HG03045 (cell line): Measurements from ENCODE around the gene MYO5C.
A peak's percentile ranks its signal among the peaks of the same experiment; 100 is the strongest.
"Not testable (repeated sequence)": the region's sequence is repeated elsewhere in the genome, so short reads cannot be mapped to it uniquely, and the experiment has no call there.

Source experiments
- ATAC-seq: cut with Tn5 transposase; IDR thresholded peaks from one replicate; pipeline ENCODE4 v1.9.1; 2021; ENCODE audit warnings: mild to moderate bottlenecking, moderate library complexity; ENCODE audit not compliant: unreplicated experiment

MYO5C gene

DNA sequence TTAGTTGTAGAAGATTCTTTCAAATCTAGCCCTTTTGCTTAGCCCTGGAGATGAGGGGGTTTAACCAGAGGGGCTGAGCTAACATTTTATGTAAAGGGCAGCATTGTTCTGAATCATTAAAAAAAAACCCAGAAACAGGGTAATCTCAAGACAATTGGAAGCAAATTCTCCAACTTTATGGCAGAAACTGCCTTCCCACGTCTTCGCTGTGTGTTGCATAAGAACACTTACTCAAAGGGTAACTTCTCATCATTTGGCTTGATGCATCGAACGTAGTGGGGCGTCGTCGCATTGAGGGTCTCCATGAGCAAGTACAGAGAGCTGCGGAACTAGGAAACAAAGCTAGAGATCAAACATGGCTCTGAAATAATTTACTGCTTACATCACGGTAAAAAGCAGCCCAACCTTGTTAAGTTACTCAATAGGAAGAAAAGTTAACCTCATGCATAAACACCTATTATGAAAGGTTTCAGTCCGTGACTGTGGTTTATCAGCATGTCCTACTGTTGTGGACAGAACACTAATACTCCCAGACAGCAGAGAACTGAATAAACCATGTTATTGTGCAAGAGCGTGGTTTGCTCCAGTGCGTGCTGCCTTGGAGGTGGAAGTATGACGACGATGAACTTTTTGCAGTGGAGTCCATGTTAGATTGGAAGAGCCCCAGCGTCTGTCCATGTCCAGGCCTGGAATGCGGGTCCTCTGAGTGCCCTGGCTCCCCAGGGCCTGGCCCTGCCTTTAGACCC lies 48.7 kb downstream of the MYO5C start:
- no peak for ATAC-seq

DNA sequence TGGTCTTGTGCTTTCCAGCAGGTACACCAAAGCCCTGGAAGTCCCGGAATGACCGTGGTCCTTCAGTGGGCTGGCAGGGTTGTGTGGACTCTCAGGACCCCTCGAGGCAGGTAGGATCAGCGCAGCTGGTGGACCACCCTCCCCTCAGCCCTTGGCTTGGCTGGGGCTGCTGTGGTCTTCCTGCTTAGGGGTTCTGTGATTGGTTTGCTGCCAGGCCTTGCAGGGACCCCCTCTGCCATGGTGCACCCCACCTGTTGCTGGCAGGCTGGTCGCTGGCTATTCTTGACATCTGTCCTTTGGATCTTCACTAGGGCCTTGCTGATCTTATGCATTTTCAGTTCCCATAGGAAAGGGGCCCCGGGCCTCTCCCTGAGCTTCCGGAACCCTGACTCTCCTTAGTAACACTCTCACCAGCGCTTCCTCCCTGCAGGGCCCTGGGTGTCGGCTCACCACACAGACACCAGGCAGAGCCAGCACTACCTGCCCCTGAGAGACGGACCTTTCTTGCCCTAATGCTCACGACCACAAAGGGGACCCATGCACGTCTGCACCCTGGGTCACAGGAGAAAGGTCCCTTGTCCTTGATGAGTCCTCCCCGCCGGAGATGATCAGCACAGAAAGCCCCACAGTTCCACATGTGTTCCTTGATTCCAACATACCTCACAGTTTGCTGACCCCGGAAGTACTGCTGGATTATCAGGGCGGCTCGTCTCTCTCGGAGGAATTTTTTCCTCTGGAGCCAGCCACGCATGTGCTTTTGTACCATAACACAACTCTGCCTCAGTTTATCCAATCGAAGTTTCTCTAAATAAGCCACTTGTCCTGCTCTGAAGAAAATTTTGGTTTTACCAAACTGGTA lies 51.7 kb downstream of the MYO5C start:
- ATAC-seq, result no peak

- ATAC-seq, result no peak
Observed at GRCh38 chr15:52243286-52243685, 52.3 kb downstream of the MYO5C start.

DNA sequence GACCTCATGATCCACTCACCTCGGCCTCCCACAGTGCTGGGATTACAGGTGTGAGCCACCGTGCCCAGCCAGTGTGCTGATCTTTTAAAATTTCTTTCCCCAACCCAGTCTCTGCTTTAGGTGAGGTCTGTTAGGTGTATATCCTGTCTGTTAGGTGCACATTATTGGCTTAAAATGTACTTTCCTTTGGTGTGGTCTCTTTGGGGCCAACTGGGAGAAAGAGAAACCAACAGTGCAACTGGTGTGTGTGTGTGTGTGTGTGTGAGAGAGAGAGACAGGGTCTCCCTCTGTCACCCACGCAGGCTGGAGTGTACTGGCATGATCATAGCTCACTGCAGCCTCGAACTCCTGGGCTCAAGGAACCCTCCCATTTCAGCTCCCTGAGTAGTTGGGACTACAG lies 54.1 kb downstream of the MYO5C start:
- no peak for ATAC-seq

- ATAC-seq, result no peak
Observed at GRCh38 chr15:52240166-52240565, 55.4 kb downstream of the MYO5C start.

GRCh38 chr15:52238989-52239525 lies 56.5 kb downstream of the MYO5C start:
- not testable (repeated sequence) for ATAC-seq

- no peak for ATAC-seq
Observed at GRCh38 chr15:52238149-52238548, 57.5 kb downstream of the MYO5C start.

- no peak for ATAC-seq
Observed at GRCh38 chr15:52236013-52236412, 59.6 kb downstream of the MYO5C start.

DNA sequence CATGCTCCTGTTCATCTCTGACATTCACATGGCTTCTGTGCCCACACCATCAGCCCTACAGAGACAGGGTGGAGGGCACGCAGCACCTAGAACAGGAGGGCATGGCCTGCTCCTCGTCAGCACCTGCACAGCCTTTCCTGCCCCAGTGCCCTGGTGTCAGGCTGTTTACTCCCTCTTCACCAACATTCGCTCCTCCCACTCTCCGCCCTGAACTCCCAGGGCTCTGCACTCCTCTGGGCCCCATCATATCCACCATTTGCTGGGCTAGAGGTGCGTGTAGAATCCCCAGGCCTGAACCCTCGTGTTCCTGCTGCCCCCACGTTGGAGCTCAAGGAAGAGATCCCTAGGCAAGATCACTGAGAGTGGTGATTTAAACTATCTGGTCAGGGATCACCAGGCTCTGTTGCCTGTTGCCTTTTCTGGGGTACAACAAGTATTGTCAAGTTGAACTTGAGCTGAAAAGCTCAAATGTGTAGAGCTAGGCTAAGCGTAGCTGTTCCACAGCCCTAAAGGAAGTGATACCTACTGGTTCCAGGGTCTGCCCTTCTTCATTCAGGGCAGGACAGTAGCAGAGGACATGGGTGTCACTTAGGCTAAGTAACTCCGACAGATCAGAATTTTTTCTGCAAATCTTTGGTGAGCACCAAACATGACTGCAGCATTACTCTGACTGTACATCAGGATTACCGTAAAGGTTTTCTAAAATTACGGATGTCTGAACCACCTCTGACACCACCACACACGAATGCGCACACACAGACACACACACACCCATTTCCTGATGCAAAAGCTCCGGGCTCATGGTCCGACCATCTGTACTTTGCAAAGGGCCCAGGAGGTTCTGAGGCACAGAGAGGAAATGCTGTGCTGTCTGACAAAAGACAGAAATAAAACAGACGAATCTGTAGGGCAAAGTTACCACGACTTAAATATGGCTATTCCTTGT lies 60.7 kb downstream of the MYO5C start:
- ATAC-seq, result peak; percentile 57

DNA sequence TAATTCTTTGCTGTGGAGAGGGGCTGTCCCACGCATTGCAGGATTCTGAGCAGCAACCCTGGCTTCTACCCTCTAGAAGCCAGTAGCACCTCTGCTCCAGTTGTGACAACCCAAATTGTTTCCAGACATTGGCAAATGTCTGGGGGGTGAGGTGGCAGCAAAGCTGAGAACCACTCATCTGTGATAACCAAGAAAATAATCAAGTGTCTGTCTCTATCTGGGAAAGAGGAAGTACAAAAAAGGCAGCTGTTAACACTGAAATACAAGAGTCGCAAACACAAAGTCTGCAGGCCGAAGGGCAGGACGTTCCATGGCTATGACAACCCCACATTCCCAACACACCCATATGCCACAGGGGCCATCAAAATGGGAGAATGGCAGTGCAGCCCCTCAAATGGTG lies 62.2 kb downstream of the MYO5C start:
- ATAC-seq, result no peak

DNA sequence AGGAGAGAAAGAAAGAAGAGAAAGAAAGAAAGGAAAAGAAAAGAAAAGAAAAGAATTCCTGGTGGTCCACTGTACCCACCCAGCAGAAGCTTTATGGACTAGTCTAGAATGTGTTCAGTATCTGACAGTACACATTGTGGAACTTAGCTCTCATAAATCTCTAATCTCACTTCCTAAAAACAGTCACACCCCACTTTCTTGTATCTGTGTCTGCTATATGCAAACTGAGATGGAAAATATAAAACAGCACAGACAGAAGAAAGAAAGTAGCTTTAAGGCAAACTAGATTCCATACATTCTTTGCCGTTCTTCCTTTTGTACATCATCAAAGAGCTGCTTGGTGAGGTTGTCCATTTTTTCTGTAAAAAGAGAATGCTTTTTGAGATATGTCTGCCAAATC lies 63.3 kb downstream of the MYO5C start:
- peak; percentile 53 for ATAC-seq

- no peak for ATAC-seq
Observed at GRCh38 chr15:52230073-52230472, 65.5 kb downstream of the MYO5C start.

DNA sequence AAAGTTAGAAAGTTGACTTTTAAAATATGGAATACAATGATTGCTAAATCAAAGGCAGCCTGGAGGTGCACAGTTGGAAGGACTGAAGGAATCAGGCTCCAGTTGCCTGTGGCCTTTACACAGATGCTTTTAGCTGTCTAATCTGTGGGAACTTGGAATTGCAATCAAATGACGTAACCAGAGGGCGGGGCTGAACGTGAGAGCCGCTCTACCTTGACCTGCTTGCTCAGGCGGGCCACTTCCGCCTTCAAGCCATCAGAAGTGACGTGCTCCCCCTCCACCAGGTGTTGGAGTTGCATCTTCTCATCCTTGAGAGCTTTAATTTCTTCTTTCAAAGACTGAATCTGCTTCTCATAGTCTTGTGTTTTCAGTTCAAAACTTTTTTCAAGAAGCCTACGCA lies 66.7 kb downstream of the MYO5C start:
- ATAC-seq, result no peak

GRCh38 chr15:52227456-52227855 lies 68.1 kb downstream of the MYO5C start:
- ATAC-seq, result peak; percentile 74

DNA sequence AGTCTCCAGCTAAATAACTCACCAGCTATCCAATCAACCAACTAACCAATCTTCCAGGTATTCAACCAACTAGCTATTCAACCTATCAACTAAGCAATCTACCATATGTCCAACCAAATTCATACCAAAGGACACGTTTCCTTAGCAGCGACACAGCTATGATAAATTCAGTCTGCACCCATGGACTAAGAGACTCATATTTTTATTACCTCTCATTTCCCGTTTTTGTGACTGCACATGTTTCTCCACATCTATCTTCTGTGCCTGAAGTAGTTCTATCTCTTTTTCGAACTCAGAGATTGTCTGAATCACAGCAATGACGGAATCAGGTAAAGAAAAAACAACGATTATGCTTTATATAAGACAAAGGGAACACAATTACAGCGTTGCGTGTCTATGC lies 70.4 kb downstream of the MYO5C start:
- no peak for ATAC-seq

GRCh38 chr15:52224211-52224610 lies 71.4 kb downstream of the MYO5C start:
- no peak for ATAC-seq

DNA sequence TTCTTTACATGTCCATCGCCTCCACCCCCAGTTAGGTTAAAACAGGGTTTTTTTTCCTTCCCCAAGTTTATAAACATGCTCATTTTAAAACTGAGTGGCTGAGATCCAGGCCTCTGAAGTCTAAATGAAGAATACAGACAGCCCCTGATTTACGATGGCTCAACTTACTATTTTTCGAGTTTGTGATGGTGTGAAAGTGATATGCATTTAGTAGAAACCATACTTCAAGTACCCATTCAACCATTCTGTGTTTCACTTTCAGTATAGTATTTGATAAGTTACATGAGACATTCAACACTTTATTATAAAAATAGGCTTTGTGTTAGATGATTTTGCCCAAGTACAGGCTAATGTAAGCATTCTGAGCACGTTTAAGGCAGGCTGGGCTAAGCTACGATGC lies 73.9 kb downstream of the MYO5C start:
- ATAC-seq, result no peak

GRCh38 chr15:52220937-52221660 lies 74.5 kb downstream of the MYO5C start:
- ATAC-seq, result no peak

GRCh38 chr15:52220251-52220650 lies 75.4 kb downstream of the MYO5C start:
- ATAC-seq, result no peak

GRCh38 chr15:52218816-52219215 lies 76.8 kb downstream of the MYO5C start:
- ATAC-seq, result no peak
